Right ventricle myocardium inferior (tissue), 1 donor: ENCODE data around the gene MKS1. TPM values are rescaled to one million over a fixed set of nuclear protein-coding genes. Genes with fewer than 3 reads are reported as not detected.

Source experiments
- ATAC-seq: fragments of 200-7000 bp; cut with Tn5 transposase; one replicate; pipeline ENCODE4 v1.9.1; 2020; ENCODE audit warnings: mild to moderate bottlenecking, moderate library complexity
- DNase-seq: peaks from one replicate; pipeline ENCODE4 v3.0.0; 2021; ENCODE audit errors: missing footprints
- intact Hi-C: fragments of 100-400 bp; cut with DNase I; formaldehyde crosslinking; loops from one replicate; pipeline ENCODE4 v1.11.0; 2022
- total RNA-seq: library from RNA; stranded (reverse); fragmentation: NEBNext Ultra II Directional; extraction: Animal tissue kit (Norgen Biotek cat#: 25700); gene quantifications from one replicate; pipeline ENCODE4 v1.2.1, GENCODE V29; 2021
- donor health status: DM: no; HTN: yes; CAD: no; lungs with severe emphysema.

The MKS1 gene
- total RNA-seq, 1 donor from 2014 or later, result 7.7 TPM

- intact Hi-C loops, result no loop called here
- ATAC-seq, result no peak
- DNase-seq, result no peak
Observed at GRCh38 chr17:58210922-58211321, 8.1 kb downstream of the MKS1 start.

GRCh38 chr17:58208344-58208743, 10.7 kb downstream of the MKS1 start:
- DNase-seq (no peak), ATAC-seq (no peak)
- intact Hi-C loops, result no loop called here

- intact Hi-C loops, result no loop called here
- ATAC-seq, result no peak
- DNase-seq, result no peak
Observed at GRCh38 chr17:58207451-58207850, 11.6 kb downstream of the MKS1 start.

- no peak for ATAC-seq
- intact Hi-C loops, result no loop called here
- DNase-seq, result no peak
Observed at GRCh38 chr17:58205936-58206335, 13.1 kb downstream of the MKS1 start.

- intact Hi-C loops, result no loop called here
- ATAC-seq, result no peak
Observed at GRCh38 chr17:58204796-58205195, 14.3 kb downstream of the MKS1 start.

GRCh38 chr17:58202859-58203258, 16.2 kb downstream of the MKS1 start:
- ATAC-seq (no peak), DNase-seq (no peak)
- intact Hi-C loops, result no loop called here

More at GRCh38 chr17:58204796-58205195, 14.3 kb downstream of the MKS1 start:
- DNase-seq, result no peak

- intact Hi-C loops, result no loop called here
- no peak for DNase-seq
- no peak for ATAC-seq
Observed at GRCh38 chr17:58200024-58200633, 18.9 kb downstream of the MKS1 start.

- no peak for ATAC-seq
- intact Hi-C loops, result no loop called here
Observed at GRCh38 chr17:58196610-58197009, 22.4 kb downstream of the MKS1 start.

GRCh38 chr17:58195518-58196123, 23.4 kb downstream of the MKS1 start:
- no peak for DNase-seq
- ATAC-seq, result no peak
- intact Hi-C loops, result no loop called here

More at GRCh38 chr17:58196610-58197009, 22.4 kb downstream of the MKS1 start:
- no peak for DNase-seq

GRCh38 chr17:58193641-58194255, 25.3 kb downstream of the MKS1 start:
- ATAC-seq (no peak), DNase-seq (no peak)

GRCh38 chr17:58192612-58193011, 26.4 kb downstream of the MKS1 start, which contains the start of gene EPX:
EPX (plus strand) TSS chr17:58192726; CDS start chr17:58192847, 121 bp downstream.
- DNase-seq, result no peak
- ATAC-seq, result no peak
- intact Hi-C loops, result no loop called here

More at GRCh38 chr17:58193641-58194255, 25.3 kb downstream of the MKS1 start:
- intact Hi-C loops, result no loop called here

- no peak for DNase-seq
- ATAC-seq, result no peak
- intact Hi-C loops, result no loop called here
Observed at GRCh38 chr17:58191241-58191896, 27.7 kb downstream of the MKS1 start.

- intact Hi-C loops, result no loop called here
- peak; percentile 58 for ATAC-seq
- no peak for DNase-seq
Observed at GRCh38 chr17:58189436-58190146, 29.5 kb downstream of the MKS1 start.

GRCh38 chr17:58187675-58188074, 31.4 kb downstream of the MKS1 start:
- ATAC-seq, result no peak
- intact Hi-C loops, result no loop called here

GRCh38 chr17:58187063-58187462, 32.0 kb downstream of the MKS1 start:
- no peak for ATAC-seq
- no peak for DNase-seq
- intact Hi-C loops, result no loop called here

More at GRCh38 chr17:58187675-58188074, 31.4 kb downstream of the MKS1 start:
- DNase-seq, result no peak

- intact Hi-C loops, result no loop called here
- ATAC-seq, result no peak
- no peak for DNase-seq
Observed at GRCh38 chr17:58186591-58186990, 32.5 kb downstream of the MKS1 start.

- ATAC-seq (no peak), DNase-seq (no peak)
- intact Hi-C loops, result no loop called here
Observed at GRCh38 chr17:58184986-58185761, 33.9 kb downstream of the MKS1 start.

- ATAC-seq, result no peak
- no peak for DNase-seq
Observed at GRCh38 chr17:58184308-58184985, 34.6 kb downstream of the MKS1 start.

More at GRCh38 chr17:58184308-58184985, 34.6 kb downstream of the MKS1 start:
- intact Hi-C loops, result no loop called here
